ENCODE data around the gene TOM1L1.

The TOM1L1 gene

GRCh38 chr17:54899201-54899600, 1.5 kb upstream of the TOM1L1 start:
- no peak for DNase-seq

GRCh38 chr17:54899721-54900456, 763 bp upstream of the TOM1L1 start:
- no peak for DNase-seq

GRCh38 chr17:54901230-54901822, 674 bp downstream of the TOM1L1 start:
- DNase-seq: no peak

GRCh38 chr17:54902017-54902416, 1.4 kb downstream of the TOM1L1 start:
- no peak for DNase-seq

- DNase-seq: no peak
Measured at GRCh38 chr17:54902611-54903010, 2.0 kb downstream of the TOM1L1 start.

- no peak for DNase-seq
Measured at GRCh38 chr17:54903375-54903774, 2.7 kb downstream of the TOM1L1 start.

GRCh38 chr17:54906683-54907082, 6.0 kb downstream of the TOM1L1 start:
- DNase-seq: no peak

- no peak for DNase-seq
Measured at GRCh38 chr17:54907376-54907775, 6.7 kb downstream of the TOM1L1 start.

GRCh38 chr17:54909766-54910165, 9.1 kb downstream of the TOM1L1 start:
- no peak for DNase-seq

GRCh38 chr17:54916721-54917120, 16.1 kb downstream of the TOM1L1 start:
- no peak for DNase-seq

- no peak for DNase-seq
Measured at GRCh38 chr17:54919425-54919824, 18.8 kb downstream of the TOM1L1 start.

- no peak for DNase-seq
Measured at GRCh38 chr17:54920819-54921218, 20.2 kb downstream of the TOM1L1 start.

- DNase-seq: no peak
Measured at GRCh38 chr17:54924405-54924804, 23.8 kb downstream of the TOM1L1 start.

- no peak for DNase-seq
Measured at GRCh38 chr17:54927525-54927924, 26.9 kb downstream of the TOM1L1 start.

- DNase-seq: no peak
Measured at GRCh38 chr17:54932711-54933110, 32.1 kb downstream of the TOM1L1 start.

- DNase-seq: no peak
Measured at GRCh38 chr17:54933921-54934320, 33.3 kb downstream of the TOM1L1 start.

GRCh38 chr17:54935471-54935870, 34.8 kb downstream of the TOM1L1 start:
- no peak for DNase-seq

- DNase-seq: no peak
Measured at GRCh38 chr17:54937018-54937417, 36.4 kb downstream of the TOM1L1 start.

GRCh38 chr17:54937426-54937825, 36.8 kb downstream of the TOM1L1 start:
- no peak for DNase-seq

- no peak for DNase-seq
Measured at GRCh38 chr17:54941285-54941684, 40.6 kb downstream of the TOM1L1 start.

- no peak for DNase-seq
Measured at GRCh38 chr17:54944796-54945195, 44.1 kb downstream of the TOM1L1 start.

GRCh38 chr17:54945231-54945630, 44.6 kb downstream of the TOM1L1 start:
- DNase-seq: no peak

- DNase-seq: no peak
Measured at GRCh38 chr17:54945671-54946070, 45.0 kb downstream of the TOM1L1 start.

GRCh38 chr17:54947396-54947795, 46.7 kb downstream of the TOM1L1 start:
- no peak for DNase-seq

- DNase-seq: no peak
Measured at GRCh38 chr17:54948380-54948779, 47.7 kb downstream of the TOM1L1 start.
